Endothelial cell of umbilical vein (primary cell): Measurements from ENCODE around the gene SMIM44. TPM values are rescaled to one million over a fixed set of nuclear protein-coding genes. Genes with fewer than 3 reads are reported as not detected.

Experiments used
- BruUV-seq: library from RNA; stranded (reverse); fragments of 400-500 nt; replicated peaks from 2 replicates; lab custom pipeline; 2021; lab: Mats Ljungman, UMichigan
- CTCF ChIA-PET: fragments of 300-600, 350-600 bp; sonication (Branson Sonifier 250); formaldehyde crosslinking; loops from one replicate; lab custom pipeline; 2021; ENCODE audit warnings: antibody characterized with exemption, inconsistent platforms; lab: Charles Lee
- POLR2A ChIA-PET: fragments of 300-600, 350-600 bp; sonication (Branson Sonifier 250); formaldehyde crosslinking; loops from one replicate; lab custom pipeline; 2021; ENCODE audit warnings: antibody characterized with exemption, inconsistent platforms; lab: Charles Lee
- DNase-seq: peaks from one replicate; pipeline ENCODE4 v3.0.0-alpha.2; 2011; ENCODE audit warnings: low read depth, low spot score
- FAIRE-seq: peaks from 2 replicates; lab custom pipeline; 2011; peaks lifted over from hg19 to GRCh38; lab: Jason Lieb, UNC
- H2AFZ ChIP-seq: 2 replicates; pipeline ENCODE4 v1.6.0; 2012; ENCODE audit warnings: low read depth, low read length, control low read depth, inconsistent platforms
- H3K27ac ChIP-seq: 2 replicates; pipeline ENCODE4 v1.5.1; 2011; ENCODE audit warnings: low read depth, mild to moderate bottlenecking, control low read depth, low read length, moderate library complexity; ENCODE audit not compliant: insufficient read depth
- H3K27me3 ChIP-seq, 2 experiments: 2 replicates each; pipeline versions ENCODE4 v1.6.0 to v1.6.1; 2011; ENCODE audit warnings: low read length in 2 of 2, mixed read lengths in 1 of 2; ENCODE audit not compliant: control insufficient read depth in 2 of 2, insufficient read depth in 2 of 2
- H3K36me3 ChIP-seq, 2 experiments: 2 replicates in 1 of 2; 3 replicates in 1 of 2; pipeline ENCODE4 v1.5.1; 2011; ENCODE audit warnings: low read length in 2 of 2, mild to moderate bottlenecking in 1 of 2, moderate library complexity in 1 of 2; ENCODE audit not compliant: control insufficient read depth in 2 of 2, insufficient read depth in 2 of 2; ENCODE audit errors: extremely low read depth in 1 of 2
- H3K4me1 ChIP-seq: 3 replicates; pipeline ENCODE4 v1.5.1; 2011; ENCODE audit warnings: mild to moderate bottlenecking, low read length; ENCODE audit not compliant: control insufficient read depth, insufficient read depth; ENCODE audit errors: extremely low read depth
- H3K4me2 ChIP-seq: 2 replicates; pipeline ENCODE4 v1.6.1; 2011; ENCODE audit warnings: low read length, control low read depth, mixed read lengths; ENCODE audit not compliant: insufficient read depth
- H3K4me3 ChIP-seq, 3 experiments: fragments of 200-600 bp in 1 of 3; sonication (generic), shearing (Covaris generic) in 1 of 3; replicated peaks in 1 of 3; 2 replicates each; pipeline ENCODE4 v1.5.1; 2011 to 2016; ENCODE audit warnings: control low read depth in 3 of 3, low read length in 3 of 3, mild to moderate bottlenecking in 2 of 3, inconsistent platforms in 1 of 3, low read depth in 1 of 3, moderate library complexity in 1 of 3; ENCODE audit not compliant: insufficient read depth in 1 of 3
- H3K79me2 ChIP-seq: 2 replicates; pipeline ENCODE4 v1.6.0; 2012; ENCODE audit warnings: low read length, inconsistent platforms; ENCODE audit not compliant: control insufficient read depth, insufficient read depth
- H3K9ac ChIP-seq: replicated peaks from 2 replicates; pipeline ENCODE3; 2011; ENCODE audit warnings: low read length, control low read depth; ENCODE audit not compliant: insufficient read depth; ENCODE audit errors: extremely low read depth
- H3K9me1 ChIP-seq: replicated peaks from 3 replicates; pipeline ENCODE4 v1.6.0; 2011; ENCODE audit warnings: mild to moderate bottlenecking, low read length; ENCODE audit not compliant: control insufficient read depth, insufficient read depth; ENCODE audit errors: extremely low read depth
- H3K9me3 ChIP-seq: replicated peaks from 2 replicates; pipeline ENCODE4 v1.5.1; 2012; ENCODE audit warnings: low read length, inconsistent platforms; ENCODE audit not compliant: control insufficient read depth, insufficient read depth
- H4K20me1 ChIP-seq: replicated peaks from 2 replicates; pipeline ENCODE3; 2011; ENCODE audit warnings: mild to moderate bottlenecking, low read length; ENCODE audit not compliant: control insufficient read depth, insufficient read depth; ENCODE audit errors: extremely low read depth
- EZH2 ChIP-seq: IDR thresholded peaks from 2 replicates; pipeline ENCODE4 v1.6.1; 2012; ENCODE audit warnings: borderline replicate concordance, low read depth, mild to moderate bottlenecking, moderate library complexity, low read length, inconsistent platforms; ENCODE audit not compliant: severe bottlenecking
- FOS ChIP-seq: IDR thresholded peaks from 2 replicates; pipeline ENCODE4 v1.6.1; 2011; ENCODE audit warnings: mild to moderate bottlenecking, low read length, moderate library complexity, borderline replicate concordance; ENCODE audit not compliant: insufficient read depth
- GATA2 ChIP-seq: IDR thresholded peaks from 2 replicates; pipeline ENCODE4 v1.7.0; 2011; ENCODE audit warnings: low read depth, mild to moderate bottlenecking, moderate library complexity, mixed read lengths, low read length; ENCODE audit not compliant: insufficient read length, insufficient read depth
- JUN ChIP-seq: IDR thresholded peaks from 2 replicates; pipeline ENCODE4 v1.6.1; 2011; ENCODE audit warnings: borderline replicate concordance, low read depth; ENCODE audit not compliant: insufficient read length, insufficient read depth
- MYC ChIP-seq: IDR thresholded peaks from one replicate; pipeline ENCODE4 v1.6.1; 2011; ENCODE audit warnings: mild to moderate bottlenecking, low read depth, low read length
- POLR2A ChIP-seq: IDR thresholded peaks from 2 replicates; pipeline ENCODE4 v1.6.1; 2012; ENCODE audit warnings: low read depth, mild to moderate bottlenecking, control low read depth, low read length
- POLR2AphosphoS5 ChIP-seq: IDR thresholded peaks from 2 replicates; pipeline ENCODE4 v1.6.1; 2012; ENCODE audit warnings: low read depth, mild to moderate bottlenecking, control low read depth, low read length, moderate library complexity; ENCODE audit not compliant: insufficient read depth
- dilution Hi-C: fragments of 300-500 bp; cut with MboI; formaldehyde crosslinking; loops from one replicate; pipeline ENCODE4 v1.15.0; 2019; ENCODE audit warnings: low sequenced_read_pairs; ENCODE audit not compliant: extremely low pct_ligation_motif_present
- intact Hi-C: fragments of 100-400 bp; cut with micrococcal nuclease; formaldehyde crosslinking; loops from one replicate; pipeline ENCODE4 v1.10.0; 2022
- polyA plus RNA-seq, 4 experiments: library from polyadenylated mRNA; depleted of rRNA in 3 of 4; stranded (reverse) in 3 of 4; unstranded in 1 of 4; fragments of >200 nt; gene quantifications; 2 replicates each; pipeline versions ENCODE4 v1.2.1 to v1.2.3, GENCODE V29; 2011 to 2012; ENCODE audit warnings: missing spikeins in 1 of 4
- total RNA-seq: library from RNA; stranded (reverse); gene quantifications from 2 replicates; pipeline ENCODE4 v1.2.3, GENCODE V29; 2021
- TF ChIP-seq, protein P1 (sequence below): IDR thresholded peaks from 2 replicates; pipeline ENCODE4 v1.6.1; 2011; ENCODE audit not compliant: insufficient read depth, insufficient read length
- TF ChIP-seq, protein P2 (sequence below), 2 donors: IDR thresholded peaks; 1 replicate in 1 of 2; 2 replicates in 1 of 2; pipeline ENCODE4 v1.5.1; 2011; ENCODE audit warnings: low read length in 2 of 2, mild to moderate bottlenecking in 2 of 2, moderate library complexity in 2 of 2, control low read depth in 1 of 2, inconsistent platforms in 1 of 2, low read depth in 1 of 2; ENCODE audit not compliant: insufficient read depth in 1 of 2; ENCODE audit errors: extremely low read depth in 1 of 2

SMIM44 gene
- total and polyA plus RNA-seq, 2 donors (not counting 3 experiments of a cell fraction or from before 2014, with no cell fraction given): not detected

DNA sequence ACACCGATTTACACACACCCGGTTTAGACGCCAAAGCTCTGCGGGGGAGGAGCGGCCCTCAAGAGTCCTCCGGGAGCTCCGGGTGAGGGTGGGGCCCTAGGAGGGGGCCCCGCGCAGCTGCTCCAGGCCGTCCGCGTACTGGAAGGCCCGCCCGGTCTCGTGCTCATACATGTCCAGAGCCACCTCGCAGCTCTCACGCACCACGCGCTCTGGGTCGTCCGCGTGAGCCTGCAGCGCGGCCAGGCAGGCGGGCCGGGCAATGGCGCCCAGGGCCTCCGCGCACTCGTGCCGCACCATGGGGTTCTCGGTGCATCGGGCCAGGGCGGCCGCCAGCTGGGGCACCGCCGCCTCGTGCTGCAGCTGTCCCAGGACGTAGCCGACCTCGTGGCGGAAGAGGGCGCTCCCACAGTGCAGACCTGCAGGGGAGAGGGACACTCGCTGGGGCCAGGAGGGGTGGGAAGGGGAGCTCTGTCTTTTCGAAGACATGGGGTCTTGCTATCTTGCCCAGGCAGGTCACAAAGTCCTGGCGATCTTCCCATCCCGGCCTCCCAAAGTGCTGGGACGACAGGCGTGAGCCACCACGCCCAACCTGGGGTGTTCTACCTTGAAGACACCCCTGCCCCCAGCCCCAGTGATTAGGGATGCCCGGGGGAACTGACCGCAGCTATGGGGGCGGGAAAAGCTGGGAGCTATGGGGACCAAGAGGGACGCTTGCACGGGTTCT is 8.3 kb upstream of the SMIM44 start:
- Histone ChIP-seq H3K9ac (no peak overlapping the region), H3K4me3 (no peak overlapping the region), H3K4me1 (no peaks in the 10 kb centered on the region), H3K79me2 (no peaks in the 10 kb centered on the region), H2AFZ (no peak overlapping the region), H3K9me3 (no peaks in the 10 kb centered on the region), H3K36me3 (peaks cover 0 to 15% of the 10 kb centered on the region in 2 experiments), H4K20me1 (no peaks in the 10 kb centered on the region), H3K9me1 (no peaks in the 10 kb centered on the region), H3K4me2 (no peak overlapping the region), H3K27me3 (no peaks in the 10 kb centered on the region), H3K27ac (no peak overlapping the region)
- FAIRE-seq (no peak), DNase-seq (no peak)
- no TSS peak for BruUV-seq
- CTCF ChIA-PET: interaction anchor here (2.6 kb wide), 1 partner anchor 187 kb away, joined by 11 read pairs; no protein-coding TSS in a partner anchor
- dilution Hi-C loops: no loop called here
- TF ChIP-seq MYC: no peak
- TF ChIP-seq GATA2: no peak
- TF ChIP-seq, protein P1, sequence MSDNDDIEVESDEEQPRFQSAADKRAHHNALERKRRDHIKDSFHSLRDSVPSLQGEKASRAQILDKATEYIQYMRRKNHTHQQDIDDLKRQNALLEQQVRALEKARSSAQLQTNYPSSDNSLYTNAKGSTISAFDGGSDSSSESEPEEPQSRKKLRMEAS: no peak
- TF ChIP-seq POLR2AphosphoS5: no peak
- no peak for TF ChIP-seq JUN
- TF ChIP-seq FOS: no peak
- TF ChIP-seq EZH2: no peak
- TF ChIP-seq POLR2A: no peak
- TF ChIP-seq, protein P2, sequence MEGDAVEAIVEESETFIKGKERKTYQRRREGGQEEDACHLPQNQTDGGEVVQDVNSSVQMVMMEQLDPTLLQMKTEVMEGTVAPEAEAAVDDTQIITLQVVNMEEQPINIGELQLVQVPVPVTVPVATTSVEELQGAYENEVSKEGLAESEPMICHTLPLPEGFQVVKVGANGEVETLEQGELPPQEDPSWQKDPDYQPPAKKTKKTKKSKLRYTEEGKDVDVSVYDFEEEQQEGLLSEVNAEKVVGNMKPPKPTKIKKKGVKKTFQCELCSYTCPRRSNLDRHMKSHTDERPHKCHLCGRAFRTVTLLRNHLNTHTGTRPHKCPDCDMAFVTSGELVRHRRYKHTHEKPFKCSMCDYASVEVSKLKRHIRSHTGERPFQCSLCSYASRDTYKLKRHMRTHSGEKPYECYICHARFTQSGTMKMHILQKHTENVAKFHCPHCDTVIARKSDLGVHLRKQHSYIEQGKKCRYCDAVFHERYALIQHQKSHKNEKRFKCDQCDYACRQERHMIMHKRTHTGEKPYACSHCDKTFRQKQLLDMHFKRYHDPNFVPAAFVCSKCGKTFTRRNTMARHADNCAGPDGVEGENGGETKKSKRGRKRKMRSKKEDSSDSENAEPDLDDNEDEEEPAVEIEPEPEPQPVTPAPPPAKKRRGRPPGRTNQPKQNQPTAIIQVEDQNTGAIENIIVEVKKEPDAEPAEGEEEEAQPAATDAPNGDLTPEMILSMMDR (IDR thresholded peaks at IDR 0.05; ENCODE audit: extremely low read depth in 1 of 2, insufficient read depth in 1 of 2, low read depth in 1 of 2, low read length in 2 of 2): no peak
- POLR2A ChIA-PET: no interaction called here
- intact Hi-C loops: no loop called here
